Stimulated activated CD8-positive, alpha-beta memory T cell treated with anti-CD3 and anti-CD28 coated beads, Interleukin-12 subunit alpha, Interleukin-12 subunit beta, amount 100 ng/mL, for 24 hours (primary cell): Measurements from ENCODE around the gene CADPS.

ENCODE experiments used
- DNase-seq: peaks from one replicate; pipeline ENCODE4 v3.0.0-alpha.2; 2020; ENCODE audit errors: extremely low read depth

CADPS gene

DNA sequence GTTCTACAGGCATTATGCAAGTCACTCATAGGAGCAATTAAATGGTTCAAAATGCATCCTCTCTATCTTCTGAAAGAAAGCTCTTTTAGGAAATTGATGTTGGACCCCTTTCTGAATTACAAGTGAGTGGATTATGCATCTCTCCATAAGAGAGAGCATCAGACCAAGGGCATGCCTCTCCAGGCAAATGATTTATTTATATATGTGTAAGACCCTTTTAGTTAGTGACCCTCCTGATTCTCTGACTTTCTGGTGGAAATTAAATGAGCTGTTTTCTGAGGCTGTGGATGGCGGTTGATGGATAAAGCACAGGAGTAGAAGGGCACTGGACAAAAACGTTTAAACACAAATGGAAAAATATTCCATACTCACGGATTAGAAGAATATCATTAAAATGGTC, 62.6 kb downstream of the CADPS start:
- DNase-seq: no peak

- DNase-seq: no peak
Measured at GRCh38 chr3:62811119-62811518, 64.1 kb downstream of the CADPS start.

GRCh38 chr3:62809369-62809768, 65.8 kb downstream of the CADPS start:
- DNase-seq: no peak

DNA sequence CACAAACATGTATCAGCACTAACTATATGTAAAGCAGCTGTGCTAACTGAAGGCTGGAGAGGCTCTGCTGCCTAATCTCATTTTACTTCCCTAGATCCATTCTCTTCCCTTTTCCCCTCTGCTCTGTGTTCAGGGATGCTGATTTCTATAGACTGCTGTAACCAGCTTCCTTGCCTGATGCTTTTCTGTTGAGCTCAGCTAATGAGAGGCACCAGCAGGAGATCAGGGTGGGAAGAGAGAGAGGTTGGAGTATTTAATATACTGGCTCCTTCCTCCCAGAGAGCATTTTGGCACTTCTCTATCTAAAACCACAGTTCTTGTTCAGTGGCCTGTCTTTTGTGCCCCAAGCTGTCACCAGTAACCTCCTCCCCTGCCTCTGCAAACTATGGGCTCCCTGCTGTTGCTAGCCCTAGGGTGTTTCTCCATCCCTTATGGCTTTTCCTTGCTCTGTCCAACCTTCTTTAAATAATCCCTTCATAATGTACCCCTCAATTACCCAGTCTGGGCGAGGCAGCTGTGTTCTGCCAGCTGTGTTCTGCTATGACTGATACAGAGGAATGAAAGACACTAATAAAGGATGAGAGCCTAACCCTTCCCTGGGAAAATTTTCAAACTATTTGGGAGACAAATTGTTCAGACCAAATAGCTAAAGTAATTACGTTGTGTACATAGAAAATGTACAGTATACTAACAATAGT, 69.5 kb downstream of the CADPS start:
- no peak for DNase-seq

GRCh38 chr3:62805106-62805505, 70.1 kb downstream of the CADPS start:
- no peak for DNase-seq

- DNase-seq: no peak
Measured at GRCh38 chr3:62803276-62803675, 71.9 kb downstream of the CADPS start.

- DNase-seq: no peak
Measured at GRCh38 chr3:62798000-62798399, 77.2 kb downstream of the CADPS start.

GRCh38 chr3:62797132-62797531, 78.1 kb downstream of the CADPS start:
- DNase-seq: no peak

GRCh38 chr3:62795978-62796657, 79.1 kb downstream of the CADPS start:
- DNase-seq: no peak

DNA sequence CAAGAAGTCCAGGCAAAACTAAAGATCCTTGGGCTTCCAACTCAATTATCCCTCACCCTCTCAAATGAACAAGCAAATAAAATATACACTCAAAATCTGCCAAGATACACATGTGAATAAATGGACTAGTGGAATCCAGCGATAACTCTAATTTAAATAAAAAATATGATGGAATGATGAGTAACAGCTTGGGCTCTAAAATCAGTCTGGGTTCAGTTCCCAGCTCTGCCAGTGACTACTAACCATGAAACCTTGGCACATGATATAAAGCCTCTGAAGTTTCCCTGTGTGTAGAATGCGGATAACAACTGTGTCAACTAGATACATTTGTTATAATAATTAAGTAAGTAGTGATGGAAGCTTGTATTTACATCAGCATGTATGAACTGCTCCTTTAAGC, 81.3 kb downstream of the CADPS start:
- no peak for DNase-seq

GRCh38 chr3:62785384-62785783, 89.8 kb downstream of the CADPS start:
- no peak for DNase-seq

DNA sequence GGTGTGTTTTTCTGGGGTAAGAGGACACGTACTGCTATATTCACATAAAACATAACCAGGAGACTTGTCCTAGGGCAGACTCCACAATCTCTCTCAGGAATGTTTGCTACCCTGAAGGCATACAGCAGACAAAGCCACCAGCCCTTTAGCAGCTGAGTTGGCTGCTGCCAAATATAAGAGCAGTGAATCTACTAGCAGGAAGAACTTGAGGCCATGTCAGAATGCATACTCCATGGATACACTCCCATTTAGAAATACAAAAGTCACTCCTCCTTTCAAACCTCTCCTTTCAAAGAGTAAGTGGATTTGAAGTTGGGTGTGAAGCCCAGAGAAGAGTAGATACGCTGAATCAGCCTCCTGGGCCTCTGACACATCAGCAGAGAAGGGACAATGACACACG, 94.1 kb downstream of the CADPS start:
- DNase-seq: no peak

DNA sequence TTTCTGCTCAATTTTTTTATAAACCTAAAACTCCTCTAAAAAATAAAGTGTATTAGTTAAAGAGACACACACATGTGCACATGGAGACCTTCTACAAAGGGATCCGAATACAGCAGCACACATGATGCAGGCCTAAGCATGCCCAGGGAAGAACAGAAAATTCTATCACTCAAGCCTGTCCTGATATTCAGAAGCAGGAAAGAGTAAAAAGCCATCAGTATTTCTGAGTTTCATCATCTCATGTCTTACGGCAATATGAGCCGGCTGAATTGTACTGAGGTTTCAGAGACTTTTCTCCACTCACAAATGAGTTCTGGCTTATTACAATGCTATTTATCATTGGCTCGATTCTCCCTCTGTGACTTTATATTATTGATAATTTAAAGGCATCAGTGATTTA, 97.5 kb downstream of the CADPS start:
- no peak for DNase-seq

- no peak for DNase-seq
Measured at GRCh38 chr3:62777130-62777529, 98.1 kb downstream of the CADPS start.

DNA sequence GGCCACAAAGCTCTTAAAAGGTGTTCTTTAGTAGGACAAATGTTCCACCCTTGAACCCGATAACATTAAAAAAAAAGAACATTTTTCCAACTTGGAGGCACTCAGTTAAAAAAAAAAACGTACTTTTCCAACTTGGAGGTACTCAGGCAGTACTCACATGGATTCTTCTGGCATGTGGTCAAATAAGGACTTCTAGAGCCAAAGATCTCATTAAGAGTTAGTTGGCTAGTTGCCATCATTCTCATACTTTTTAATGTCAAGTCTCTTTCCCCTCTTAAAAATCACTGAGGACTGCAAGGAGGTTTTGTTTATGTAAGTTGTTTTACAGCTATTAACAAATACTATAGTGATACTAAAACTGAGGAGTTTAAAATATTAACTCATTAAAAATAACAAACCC, 101.0 kb downstream of the CADPS start:
- no peak for DNase-seq

DNA sequence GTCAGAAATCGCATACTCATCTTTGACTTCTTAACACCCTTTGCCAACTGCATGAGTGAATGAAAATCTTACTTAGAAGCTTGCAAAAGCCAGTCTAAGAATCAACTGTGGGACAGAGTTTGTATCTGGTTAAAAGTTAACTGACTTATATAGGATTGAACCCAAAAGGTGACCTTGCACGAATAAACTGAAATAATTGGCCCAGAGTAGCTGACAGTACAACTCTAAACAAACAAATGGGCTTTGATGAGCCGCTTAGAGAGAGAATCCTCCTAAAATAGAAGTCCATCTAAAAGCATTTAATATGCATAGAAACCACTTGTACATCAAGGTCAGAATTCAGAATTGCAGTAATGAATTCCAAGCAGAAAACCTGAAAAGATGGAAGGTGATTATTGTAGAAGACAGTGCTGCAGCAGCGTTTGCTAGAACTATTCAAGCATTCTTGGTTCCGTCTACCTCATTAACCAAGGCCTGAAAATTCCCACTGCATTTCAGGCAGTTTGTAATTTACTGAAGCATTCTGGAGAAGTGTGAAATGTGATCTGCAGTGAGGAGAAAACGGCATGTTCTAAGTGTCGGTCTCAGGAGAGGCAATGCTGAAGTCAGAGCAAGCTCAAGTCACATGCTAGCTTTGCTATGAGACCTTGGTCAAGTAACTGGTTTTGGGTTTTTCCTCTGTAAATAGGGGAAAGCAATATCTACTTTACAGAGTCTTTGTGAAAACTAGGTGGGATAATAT, 103.7 kb downstream of the CADPS start:
- no peak for DNase-seq

GRCh38 chr3:62768896-62769295, 106.3 kb downstream of the CADPS start:
- DNase-seq: no peak

- DNase-seq: no peak
Measured at GRCh38 chr3:62761711-62762110, 113.5 kb downstream of the CADPS start.

DNA sequence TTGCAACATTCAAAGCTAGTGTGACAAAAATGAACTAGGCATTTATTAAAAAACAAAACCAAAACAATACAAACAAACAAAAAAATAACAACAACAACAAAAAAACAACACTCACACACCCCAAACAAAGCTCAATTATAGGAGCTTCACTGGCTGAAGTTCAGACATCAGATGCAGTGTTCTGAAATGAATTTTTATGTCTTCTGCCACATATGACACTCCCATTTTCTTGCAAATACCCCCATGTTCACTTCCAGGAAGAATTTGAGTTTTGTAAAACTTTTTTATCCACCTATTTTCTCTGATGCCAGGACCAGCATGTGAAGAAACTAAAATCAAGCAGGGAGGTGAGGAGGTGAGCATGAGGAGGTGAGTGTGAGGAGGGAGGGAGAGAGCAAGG, 113.9 kb downstream of the CADPS start:
- DNase-seq: no peak

GRCh38 chr3:62758296-62759066, 116.7 kb downstream of the CADPS start:
- no peak for DNase-seq

- no peak for DNase-seq
Measured at GRCh38 chr3:62757045-62757444, 118.2 kb downstream of the CADPS start.

GRCh38 chr3:62755285-62755684, 119.9 kb downstream of the CADPS start:
- DNase-seq: no peak
